T-helper 1 cell (primary cell): Measurements from ENCODE around the gene NOTCH1.

ENCODE experiments used
- DNase-seq, 5 donors: peaks; one replicate each; pipeline ENCODE4 v3.0.0-alpha.2; 2012 to 2020

Gene NOTCH1

DNA sequence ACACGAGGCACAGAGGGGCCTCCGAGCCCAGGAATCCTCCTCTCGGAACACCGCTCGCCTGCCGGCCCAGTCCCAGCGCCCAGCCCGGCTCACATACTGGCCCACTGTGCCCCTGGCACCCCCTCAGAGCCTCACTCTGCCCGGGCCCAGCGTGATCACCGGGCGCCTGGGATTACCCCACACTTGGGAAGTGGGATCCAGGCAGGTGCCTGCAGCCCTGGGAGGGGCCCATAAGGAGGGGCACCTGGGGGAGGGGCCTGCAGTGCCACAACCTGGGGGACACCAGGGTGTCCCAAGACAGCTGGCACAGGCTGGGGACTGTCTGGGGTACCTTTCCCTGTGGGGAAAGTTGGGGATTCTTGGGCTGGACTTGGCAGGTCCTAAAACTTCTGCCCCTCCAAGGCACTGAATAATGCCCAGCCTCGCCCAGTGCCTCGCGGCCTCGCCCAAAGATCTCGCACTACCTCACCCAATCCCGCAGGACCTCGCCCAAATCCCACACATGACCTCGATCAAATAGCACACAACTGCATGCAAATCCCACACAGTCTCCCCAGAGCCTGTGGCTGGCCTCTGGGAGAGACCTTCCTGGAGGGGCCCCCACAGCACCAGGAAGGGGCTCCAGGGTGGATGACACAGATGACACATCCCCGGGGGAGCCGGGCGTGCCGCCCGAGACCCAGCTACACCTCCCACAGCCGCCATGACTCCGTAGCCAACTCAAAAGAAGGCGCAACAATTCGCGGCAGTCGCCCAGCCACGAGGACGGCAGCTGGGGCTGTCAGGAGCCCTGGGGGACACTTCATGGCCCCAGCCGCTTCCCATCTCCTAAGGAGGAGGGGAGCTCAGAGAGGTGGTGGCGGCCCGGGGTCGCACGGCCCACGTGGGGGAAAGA lies 13.7 kb downstream of the NOTCH1 start:
- no peak for DNase-seq

DNA sequence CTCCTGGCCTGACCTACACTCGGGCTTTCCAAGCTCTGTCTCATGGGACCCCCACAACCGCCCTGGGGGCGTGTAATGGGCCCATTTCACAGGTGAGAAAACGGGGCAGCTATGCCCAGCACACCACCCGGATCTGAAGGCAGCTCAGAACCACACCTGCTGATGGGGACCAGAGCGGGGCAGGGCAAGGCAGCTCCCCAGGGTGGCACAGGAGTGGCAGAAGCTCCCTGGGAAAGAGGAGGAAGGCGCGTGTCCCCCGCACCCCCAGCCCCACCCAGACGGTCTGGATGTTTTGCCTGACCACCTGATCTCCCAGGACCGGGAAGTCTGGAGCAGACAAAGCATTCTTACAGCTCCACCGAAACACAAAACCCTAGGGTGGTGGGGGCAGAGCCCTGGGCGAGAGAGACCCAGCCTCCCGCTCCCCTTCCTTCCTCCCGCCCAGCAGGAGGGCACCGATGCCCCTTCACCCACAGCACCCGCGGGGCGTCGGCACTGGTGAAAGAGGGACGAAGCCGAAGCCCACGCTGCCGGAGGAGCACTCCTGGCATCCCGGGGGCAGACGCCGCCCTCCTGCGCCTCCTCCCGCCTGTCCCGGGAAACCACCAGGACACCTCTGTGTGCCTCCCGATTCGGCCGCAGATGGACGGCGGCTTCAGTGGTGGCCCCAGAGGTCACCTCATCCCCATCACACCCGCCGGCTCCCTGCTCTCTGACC lies 14.5 kb downstream of the NOTCH1 start:
- no peak for DNase-seq

DNA sequence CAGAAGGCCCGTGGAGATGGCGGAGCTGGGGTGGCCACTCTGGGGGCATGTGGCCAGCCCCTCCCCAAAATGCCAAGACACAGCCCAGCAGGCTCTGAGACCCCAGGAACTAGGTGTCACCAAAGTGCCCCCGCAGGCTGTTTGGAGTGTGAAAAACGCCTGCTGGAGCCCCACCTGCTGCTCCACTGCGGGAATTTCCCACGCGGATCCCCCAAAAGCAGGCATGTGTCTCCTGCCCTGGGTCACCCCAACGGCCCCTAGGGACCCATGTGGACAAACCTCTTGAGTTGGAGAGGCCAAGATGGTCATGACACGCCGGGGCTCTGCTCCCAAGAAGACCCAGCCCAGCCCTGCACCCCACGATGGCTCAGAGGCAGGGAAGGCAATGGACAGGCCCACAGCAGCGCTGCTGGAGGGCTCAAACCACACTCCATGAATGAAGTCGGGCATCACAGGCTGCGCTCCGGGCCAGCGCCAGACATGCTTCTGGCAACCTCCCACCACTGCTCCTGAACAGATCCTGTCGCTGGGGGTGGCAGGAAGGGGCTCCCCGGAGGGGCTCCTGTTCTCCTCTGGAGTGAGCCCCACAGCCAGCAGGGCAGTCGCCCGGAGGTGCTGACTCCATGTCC lies 15.3 kb downstream of the NOTCH1 start:
- DNase-seq: no peak

DNA sequence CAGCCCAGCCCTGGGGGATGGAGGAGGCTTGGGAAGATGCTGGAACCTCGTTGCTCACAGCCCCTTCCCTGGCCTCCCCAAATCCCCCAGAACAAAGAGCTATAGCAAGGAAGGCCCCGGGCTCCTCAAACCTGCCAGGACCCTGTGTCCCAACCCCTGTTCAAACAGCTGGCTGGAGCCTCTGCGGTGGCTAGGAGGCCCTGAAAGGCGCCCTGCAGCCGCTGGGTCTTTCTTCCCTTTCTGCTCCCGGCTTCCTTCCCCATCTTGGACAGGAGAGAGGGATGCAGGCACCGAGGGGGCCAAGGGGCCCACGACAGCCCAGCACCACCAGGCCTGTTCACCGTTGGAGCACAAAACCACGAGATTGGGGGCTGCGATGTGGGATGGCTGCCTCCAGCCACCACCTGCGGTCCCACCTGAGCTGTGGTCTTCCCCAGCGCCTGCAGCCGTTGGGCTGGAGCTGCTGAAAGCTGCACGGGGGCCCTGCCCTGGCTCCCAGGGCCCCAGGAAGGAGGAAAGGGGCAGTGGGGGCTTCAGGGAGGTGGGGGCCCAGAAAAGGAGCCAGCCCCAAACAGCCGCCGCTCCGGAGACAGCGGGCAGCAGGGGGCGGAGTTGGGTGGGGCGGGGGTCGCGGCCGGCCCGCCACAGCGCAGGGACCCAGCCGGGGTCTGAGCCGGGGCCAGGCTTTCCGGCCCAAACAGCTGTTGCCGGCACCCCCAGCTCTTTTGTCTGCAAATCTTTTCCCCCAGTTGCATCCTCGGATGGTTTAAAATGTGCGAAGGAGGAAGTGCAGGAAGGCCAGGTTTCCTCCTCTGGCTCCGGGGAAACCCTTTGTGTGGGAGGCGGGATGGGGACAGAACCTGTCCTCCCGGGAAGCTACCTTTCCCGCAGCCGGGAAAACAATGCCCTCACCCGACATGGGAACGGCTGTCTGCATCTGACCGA lies 16.1 kb downstream of the NOTCH1 start:
- no peak for DNase-seq

DNA sequence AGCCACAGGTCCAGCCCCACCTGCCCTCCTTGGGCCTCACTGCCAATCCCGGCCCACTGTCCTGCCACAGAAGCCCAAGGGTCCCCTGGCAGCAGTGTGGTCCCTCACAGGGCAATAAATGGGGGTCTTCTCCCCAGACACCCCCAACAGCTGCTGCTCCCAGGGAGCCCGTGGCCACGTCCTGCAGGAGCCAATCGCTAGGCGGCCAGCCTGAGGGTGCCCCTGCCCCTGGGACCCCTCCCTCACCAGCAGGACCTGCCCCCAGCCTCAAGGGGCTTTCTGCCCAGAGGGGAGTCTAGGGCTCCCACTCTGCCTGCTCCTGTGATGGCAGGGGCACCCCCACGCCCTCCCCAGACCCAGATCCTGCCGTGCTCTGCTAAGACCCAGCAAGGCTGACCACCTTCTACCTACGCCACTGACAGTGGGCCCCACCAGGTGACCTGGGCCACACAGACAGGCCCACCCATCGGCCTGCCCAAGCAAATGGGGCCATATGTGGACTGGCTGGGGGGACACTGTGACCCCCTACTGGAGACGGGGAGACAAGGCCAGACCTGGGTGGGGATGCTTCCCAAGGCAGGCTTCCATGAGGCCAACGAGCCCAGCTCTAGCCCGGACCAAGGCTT lies 17.0 kb downstream of the NOTCH1 start:
- no peak for DNase-seq

DNA sequence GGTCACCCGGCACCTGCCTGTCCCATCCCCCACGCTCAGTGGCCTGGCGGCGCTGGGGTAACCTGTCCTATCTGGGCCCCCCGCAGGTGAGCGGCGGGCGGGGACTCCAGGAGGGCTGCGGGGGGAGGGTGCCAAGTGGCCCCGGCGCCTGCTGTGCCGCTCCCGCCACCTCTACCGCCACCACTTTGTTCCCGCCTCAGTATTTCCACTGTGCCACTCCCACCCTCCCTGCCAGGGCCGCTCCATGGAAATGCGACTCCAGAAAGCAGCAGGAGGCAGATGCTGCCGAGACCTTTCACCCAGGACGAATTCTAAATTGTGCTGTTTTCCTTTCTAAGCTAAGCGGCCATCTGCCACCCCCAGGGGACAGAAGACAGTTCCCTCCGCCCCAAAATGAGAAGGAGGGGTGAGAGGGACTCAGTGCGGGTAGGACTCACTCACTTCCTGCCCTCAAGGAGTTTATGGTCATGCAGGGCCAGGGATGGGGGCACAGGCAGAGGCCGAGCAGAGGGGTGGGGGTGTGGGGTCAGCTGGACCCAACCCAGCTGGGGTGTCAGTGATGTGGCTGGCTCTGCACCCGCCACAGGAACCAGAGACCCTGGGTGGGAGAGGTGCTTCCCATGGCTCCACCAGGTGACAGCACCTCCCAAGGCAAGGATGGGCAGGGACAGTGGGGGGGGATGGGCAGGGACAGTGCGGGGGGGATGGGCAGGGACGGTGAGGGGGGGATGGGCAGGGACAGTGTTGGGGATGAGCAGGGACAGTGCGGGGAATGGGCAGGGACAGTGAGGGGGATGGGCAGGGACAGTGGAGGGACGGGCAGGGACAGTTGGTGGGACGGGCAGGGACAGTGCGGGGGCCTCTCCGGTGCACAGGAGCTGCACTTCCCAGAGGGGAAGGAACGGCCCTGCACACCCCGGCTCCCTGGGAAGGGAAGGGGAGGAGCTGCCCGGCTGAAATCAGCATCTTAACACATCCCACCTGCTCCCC lies 17.8 kb downstream of the NOTCH1 start:
- peak in 1 of 5 donors; percentile 20 for DNase-seq

DNA sequence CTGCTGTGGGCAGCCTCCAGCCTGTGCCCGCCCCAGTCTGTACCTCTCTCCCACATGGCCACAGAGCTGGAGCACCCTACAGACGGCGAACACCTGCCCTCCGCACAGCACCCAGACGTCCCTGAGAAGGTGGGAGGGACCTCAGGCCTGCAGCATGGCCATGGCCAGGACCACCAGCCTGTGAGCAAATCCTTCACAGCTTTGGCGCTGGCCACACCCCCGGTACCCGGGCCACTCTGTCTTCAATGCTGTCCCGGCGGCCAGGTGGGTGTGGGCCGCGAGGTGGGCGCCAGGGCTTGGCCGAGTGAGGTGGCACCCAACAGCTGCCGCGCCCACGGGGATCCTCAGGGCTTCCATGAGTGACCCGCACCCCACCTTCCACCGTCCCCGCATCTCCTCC lies 18.7 kb downstream of the NOTCH1 start:
- no peak for DNase-seq

DNA sequence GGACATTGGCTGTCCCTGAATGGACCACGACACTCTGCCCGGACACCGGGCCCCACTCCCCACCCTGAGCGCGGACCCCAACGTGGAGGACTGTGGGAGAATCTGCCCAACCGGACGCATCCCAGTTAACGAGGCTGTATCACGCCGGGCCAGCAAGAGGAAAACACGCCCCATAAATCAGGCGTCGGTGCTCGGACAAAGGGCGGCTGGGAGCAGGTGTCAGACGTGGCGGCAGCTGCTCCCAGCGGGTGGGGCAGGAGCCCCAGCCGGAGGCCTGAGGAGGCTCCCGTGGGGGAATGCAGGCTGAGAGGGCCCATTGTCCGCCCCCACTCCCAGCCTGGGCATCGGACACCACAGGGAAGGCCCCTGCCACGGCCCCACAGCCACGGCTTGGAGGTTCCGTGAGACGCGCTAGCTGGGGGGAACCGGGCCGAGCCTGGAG lies 19.2 kb downstream of the NOTCH1 start:
- DNase-seq: no peak

DNA sequence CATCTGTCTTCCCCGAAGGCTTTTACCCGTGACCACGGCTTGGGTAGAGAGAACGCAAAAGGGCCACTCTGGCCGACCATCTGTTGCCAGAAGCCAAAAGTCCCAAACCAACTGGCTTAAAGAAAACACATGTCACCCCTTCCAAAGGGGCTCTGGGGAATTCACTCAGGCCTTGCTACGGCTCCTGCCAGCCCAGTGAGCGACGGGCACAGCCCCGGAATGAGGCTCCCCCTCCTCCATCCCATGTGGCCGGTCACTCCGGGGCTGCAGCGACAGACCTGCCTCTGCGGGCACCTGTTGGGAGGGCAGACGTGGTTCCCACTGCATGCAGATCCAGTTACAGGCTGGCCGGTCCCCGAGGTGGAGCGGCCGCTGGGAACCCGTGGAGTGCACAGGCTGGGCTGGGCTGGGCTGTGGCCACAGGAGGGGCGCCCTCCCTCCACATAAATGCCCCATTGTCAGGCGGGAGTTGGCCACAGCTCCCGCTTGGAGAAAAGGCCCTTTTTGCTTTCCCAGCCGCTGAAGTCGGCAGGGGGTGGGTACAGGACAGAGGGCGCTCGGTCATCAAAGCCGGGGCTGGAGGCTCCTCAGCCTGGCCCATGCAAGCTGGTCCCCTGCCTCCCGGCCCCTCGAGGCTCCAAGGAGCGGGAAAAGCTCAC lies 19.9 kb downstream of the NOTCH1 start:
- DNase-seq: no peak

DNA sequence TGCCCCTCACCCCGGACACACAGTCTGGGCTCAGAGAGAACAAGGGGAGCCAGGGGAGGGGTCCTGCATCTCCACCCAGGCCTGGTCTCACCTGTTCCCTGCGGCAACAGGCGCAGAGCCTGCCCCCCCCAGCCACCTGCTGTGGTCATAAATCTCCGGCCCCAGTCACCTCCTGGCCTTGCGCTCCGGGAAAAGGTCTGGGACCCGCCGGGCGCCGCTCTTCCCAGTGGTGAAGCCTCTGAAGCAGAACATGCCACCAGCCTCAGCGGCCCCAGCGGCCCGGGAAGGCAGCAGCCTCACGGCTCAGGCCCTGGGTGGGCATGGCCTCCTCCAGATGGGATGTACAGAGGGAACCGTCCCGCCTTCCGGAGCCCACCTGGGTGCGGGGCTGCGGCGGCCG lies 20.6 kb downstream of the NOTCH1 start:
- no peak for DNase-seq

DNA sequence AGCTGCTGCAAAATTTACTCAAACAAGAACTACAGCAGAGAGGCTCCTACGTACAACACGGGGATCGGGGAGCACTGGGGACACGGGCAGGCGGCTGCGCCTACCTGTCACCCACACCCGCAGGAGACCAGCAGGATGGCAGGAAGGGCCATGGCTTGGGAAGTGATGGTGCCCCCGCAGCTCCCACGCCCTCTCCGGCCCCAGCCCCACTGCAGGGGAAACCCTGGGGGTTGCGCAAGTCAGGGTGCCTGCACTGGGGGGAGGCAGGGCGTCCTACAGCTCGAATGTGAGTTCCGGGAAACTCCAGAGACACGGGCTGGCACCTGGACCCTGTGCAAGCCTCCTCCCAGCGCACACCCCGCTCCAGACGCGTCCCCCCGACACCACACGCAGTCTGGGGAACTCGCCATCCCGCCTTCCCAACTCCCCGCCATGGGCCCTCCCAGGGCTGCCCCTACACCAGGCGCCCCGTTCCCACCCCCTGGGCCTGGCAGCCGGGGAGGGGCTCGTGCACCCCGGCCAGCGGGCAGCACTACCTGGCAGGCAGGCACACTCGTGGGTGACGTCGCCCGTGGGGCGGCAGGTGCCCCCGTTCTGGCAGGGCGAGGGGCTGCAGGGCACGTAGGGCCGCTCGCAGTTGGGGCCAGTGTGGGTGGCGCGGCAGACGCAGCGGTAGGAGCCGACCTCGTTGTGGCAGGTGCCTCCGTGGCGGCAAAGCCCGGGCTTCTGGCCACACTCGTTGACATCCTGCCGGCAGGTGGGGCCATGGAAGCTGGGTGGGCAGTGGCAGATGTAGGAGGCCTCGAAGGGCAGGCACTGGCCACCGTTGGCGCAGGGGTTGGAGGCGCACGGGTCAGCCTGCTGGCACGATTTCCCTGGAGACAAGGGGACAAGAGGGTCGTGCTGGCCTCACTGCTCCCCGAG lies 23.3 kb downstream of the NOTCH1 start:
- DNase-seq: no peak

DNA sequence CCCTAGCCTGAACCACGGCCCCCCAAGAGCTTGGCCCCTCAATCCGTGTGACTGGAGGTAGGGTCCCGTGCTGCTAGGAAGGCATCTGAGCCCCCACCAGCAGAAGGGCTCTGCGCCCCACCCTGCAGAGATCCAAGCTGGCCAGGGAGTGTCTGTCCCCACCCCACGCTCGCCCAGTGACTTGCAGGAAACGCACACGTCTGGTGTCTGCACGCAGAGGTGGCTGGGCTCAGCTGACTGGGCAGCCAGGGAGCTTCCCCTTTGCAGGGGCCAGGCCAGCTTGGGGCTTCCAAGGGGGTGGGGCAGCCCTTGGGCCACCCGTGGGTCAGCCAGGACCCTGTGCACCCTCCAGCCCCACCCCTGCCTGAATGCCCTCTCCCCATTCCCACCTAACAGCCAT lies 24.3 kb downstream of the NOTCH1 start:
- no peak for DNase-seq

DNA sequence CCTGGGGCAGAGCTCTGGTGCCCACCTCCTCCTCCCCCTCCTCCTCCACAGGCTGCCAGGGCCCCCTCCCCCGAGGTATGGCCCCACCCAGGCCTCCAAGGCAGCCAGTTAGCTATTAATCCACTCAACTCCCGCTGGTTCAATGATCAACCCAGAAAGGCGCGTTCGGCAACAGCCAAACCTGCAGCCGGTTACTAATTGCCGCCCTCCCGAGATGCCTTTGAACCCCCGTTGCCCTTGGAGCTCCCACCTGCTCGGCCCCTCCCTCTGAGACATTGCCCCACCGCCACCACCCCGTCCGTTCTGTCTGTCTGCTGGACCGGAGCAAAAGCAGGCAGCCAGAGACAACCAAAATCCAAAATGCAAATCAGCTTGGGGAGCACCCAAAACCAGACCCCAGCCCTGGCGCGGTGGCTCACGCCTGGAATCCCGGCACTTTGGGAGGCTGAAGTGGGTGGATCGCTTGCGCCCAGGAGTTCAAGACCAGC lies 25.8 kb downstream of the NOTCH1 start:
- DNase-seq: no peak

DNA sequence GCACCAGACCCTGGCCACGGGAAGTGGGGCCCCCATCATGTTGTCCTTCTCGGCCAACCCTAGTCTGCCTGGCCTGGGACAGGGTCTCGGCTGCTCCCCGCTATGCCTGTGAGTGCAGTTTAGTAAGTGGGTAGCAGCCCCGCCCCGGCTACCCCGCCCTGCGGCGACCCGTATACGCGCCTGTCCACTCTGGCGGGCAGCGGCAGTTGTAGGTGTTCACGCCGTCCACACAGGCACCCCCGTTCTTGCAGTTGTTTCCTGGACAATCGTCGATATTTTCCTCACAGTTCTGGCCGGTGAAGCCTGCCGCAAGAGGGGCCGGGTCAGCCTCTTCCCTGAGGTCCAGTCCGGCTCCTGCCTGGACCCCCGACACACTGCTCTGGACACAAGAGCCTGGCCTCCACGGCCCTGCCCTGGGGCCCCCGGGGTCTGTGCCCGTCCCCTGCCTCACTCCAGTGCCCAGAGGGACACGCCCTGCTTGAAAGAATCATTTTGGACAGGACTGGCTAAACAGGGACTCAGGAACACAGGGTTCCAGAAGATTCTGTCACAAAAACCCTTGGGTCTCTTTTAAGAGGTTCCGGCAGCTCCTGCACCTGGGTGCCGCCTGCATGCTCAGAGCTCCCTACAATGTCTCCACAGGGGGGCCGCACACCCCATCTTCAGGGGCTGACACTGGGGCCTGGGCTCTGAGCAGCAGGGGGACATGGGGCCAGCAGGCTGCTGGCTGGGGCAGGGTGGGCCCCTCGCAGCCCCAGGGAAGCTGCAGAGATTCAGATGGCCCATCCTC lies 26.4 kb downstream of the NOTCH1 start:
- DNase-seq: no peak

DNA sequence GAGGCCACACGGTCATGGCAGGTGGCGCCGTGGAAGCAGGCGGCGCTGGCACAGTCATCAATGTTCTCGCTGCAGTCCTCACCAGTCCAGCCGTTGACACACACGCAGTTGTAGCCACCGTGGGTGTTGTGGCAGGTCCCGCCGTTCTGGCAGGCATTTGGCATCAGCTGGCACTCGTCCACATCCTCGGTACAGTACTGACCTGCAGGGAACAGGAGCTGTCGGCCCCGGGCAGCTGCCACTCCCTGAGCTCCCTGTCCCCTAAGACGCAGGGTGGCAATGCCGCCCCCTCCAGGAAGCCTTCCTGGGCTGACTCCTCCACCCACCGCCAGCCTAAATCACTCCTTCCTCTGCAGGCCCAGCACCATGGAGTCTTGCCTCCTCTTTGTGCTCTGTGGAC lies 27.2 kb downstream of the NOTCH1 start:
- DNase-seq: no peak

DNA sequence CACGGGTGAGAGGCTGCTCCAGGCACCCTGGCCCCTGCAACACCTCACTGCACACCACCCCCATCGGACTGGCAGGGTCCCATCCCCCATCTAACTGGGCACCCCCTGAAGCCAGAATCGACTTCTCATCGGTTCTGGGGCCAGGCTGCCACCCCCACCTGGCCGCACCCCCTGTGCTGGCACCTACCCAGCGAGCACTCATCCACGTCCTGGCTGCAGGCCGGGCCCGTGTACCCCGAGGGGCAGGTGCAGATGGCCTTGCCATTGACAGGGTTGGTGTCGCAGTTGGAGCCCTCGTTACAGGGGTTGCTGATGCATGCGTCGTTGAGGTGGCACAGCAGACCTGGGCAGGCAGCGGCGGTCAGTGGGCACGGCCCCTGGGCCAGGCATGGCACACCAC lies 27.9 kb downstream of the NOTCH1 start:
- no peak for DNase-seq

DNA sequence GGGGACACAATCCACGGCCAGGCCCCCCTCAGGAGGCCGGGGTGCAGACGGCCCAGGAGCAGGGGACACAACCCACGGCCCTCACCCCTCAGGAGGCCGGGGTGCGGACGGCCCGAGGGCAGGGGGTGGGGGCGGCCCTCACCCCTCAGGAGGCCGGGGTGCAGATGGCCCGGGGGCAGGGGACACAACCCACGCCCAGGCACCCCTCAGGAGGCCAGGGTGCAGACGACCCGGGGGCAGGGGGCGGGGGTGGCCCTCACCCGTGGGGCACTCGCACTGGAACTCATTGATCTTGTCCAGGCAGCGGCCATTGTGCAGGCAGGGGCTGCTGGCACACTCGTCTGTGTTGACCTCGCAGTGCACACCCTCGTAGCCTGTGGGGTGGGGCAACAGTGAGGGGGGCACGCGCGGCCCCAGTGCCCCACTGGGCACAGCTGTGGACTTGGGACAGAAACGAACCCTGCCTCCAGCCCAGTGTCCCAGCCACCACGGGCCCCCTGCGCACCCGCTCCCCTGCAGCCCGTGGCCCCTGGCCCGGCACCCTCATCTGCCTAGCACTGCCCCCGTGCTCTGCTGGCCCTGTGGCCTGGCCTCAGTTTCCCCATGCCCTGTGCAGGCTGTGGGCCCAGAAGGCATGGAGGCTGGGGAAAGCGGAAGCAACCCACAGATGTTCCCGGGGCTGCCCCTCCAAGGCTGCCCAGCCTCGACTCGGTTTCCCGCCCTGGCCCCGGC lies 28.7 kb downstream of the NOTCH1 start:
- no peak for DNase-seq
